ENCODE results near the gene SERPINE1. TPM values are rescaled to one million over a fixed set of nuclear protein-coding genes. Genes with fewer than 3 reads are reported as not detected.
A peak's percentile ranks its signal among the peaks of the same experiment; 100 is the strongest.
"Not testable (repeated sequence)": the region's sequence is repeated elsewhere in the genome, so short reads cannot be mapped to it uniquely, and the experiment has no call there.

Gene SERPINE1
- total RNA-seq, 1 donor, result 921 TPM

DNA sequence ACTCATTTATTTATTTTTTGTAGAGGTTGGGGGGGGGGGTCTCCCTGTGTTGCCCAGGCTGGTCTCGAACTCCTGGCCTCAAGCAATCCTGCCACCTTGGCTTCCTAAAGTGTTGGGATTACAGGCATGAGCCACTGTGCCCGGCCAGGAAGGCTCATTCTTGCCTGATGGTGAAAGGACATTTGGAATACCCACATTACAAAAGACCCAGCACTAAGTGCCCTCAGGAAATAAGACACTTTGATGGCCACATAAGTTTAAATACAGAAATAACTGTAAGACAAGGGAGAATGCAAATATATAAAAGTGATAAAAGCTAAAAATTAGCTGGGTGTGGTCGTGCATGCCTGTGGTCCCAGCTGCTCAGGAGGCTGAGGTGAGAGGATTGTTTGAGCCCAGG is 8.0 kb upstream of the SERPINE1 start:
- no peak for DNase-seq (ENCODE audit: low read depth)
- TF ChIP-seq CTCF (IDR thresholded peaks at IDR 0.05; ENCODE audit: insufficient read depth, low read depth, low read length), result no peak
- no peak overlapping the region for H3K4me3 ChIP-seq (ENCODE audit: low read depth, low read length)

- no peak overlapping the region for H3K4me3 ChIP-seq (ENCODE audit: low read depth, low read length)
- TF ChIP-seq CTCF (IDR thresholded peaks at IDR 0.05; ENCODE audit: insufficient read depth, low read depth, low read length), result no peak
- DNase-seq (ENCODE audit: low read depth), result no peak
These were observed 7.0 kb upstream of the SERPINE1 start for GRCh38 chr7:101119876-101120275.

DNA sequence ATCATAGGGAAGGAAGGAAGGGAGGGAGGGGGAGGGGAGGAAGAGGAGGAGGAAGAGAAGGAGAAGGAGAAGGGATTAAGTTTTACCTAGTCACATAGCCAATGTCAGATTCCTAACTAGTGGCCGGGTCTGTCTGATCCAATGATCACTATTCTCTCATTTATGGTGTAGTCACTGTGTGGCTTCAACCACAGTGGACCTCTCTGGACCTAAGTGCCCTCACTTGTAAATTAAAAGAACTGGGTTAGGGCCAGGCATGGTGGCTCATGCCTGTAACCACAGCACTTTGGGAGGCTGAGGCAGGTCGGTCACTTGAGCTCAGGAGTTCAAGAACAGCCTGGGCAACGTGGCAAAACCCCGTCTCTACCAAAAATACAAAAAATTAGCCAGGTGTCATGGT is 6.6 kb upstream of the SERPINE1 start:
- H3K4me3 ChIP-seq (ENCODE audit: low read depth, low read length), result no peak overlapping the region
- no peak for TF ChIP-seq CTCF (IDR thresholded peaks at IDR 0.05; ENCODE audit: insufficient read depth, low read depth, low read length)
- DNase-seq (ENCODE audit: low read depth), result no peak

DNA sequence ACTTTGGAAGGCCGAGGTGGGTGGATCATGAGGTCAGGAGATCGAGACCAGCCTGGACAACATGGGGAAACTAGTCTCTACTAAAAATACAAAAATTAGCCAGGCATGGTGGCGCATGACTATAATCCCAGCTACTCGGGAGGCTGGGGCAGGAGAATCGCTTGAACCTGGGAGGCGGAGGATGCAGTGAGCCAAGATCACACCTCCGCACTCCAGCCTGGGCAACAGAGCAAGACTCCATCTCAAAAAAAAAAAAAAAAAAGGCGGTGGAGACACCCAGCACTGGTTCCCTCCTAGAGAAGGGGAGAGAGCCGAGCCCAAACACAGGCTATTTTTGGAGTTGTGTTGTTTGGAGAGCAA is 5.3 kb upstream of the SERPINE1 start:
- H3K4me3 ChIP-seq (ENCODE audit: low read depth, low read length); DNase-seq (ENCODE audit: low read depth): not testable (repeated sequence)

DNA sequence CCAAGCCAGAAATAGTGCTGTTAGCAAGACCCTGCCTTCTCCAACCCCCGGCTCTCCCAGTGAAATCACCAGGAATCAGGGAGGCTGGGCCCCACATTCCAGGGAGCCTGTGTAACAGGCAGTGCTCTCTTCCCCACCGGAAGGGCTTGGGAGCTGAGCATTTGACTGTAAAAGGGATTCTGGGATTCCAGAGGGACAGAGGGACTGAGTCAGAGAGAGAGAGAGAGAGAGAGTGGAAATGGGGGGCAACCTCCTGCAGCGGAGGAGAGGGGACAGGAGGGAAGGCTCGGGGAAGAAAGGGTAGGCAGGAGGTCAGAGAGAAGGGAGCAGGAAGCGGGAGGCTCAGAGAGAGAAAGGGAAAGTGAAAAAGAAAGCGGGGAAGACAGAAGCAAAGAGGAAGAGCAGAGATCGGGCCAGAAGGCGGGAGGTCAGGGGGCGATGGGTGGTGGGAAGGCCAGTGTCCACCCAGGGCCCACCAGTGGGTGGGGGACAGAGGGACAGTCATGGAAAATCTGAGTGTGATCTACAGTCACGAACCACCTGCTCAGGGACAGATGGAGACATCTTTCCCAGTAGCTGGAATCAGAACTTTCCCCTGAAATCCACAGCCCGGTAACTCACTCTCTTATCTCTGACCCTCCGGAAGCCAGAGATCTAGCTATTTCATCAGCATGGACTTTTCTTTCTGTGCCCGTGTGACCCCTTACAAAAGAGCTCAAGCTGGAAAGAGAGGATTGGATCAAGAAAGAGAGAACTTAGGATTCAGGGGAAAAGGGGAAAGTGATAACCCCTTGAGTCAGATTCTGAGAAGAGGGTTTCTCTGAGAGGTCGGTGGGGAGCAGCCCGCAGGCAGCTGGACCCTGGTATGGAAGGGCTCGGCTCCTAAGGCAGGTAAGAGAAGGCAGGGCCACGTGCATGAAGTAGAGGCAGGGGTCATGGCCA is 4.6 kb upstream of the SERPINE1 start:
- TF ChIP-seq CTCF (IDR thresholded peaks at IDR 0.05; ENCODE audit: insufficient read depth, low read depth, low read length), result no peak
- peak overlapping the region; percentile 55 for H3K4me3 ChIP-seq (ENCODE audit: low read depth, low read length)
- DNase-seq (ENCODE audit: low read depth), result peak; percentile 96

- peak overlapping the region; percentile 55 for H3K4me3 ChIP-seq (ENCODE audit: low read depth, low read length)
- no peak for DNase-seq (ENCODE audit: low read depth)
- no peak for TF ChIP-seq CTCF (IDR thresholded peaks at IDR 0.05; ENCODE audit: insufficient read depth, low read depth, low read length)
These were observed 3.8 kb upstream of the SERPINE1 start for GRCh38 chr7:101122933-101123702.

DNA sequence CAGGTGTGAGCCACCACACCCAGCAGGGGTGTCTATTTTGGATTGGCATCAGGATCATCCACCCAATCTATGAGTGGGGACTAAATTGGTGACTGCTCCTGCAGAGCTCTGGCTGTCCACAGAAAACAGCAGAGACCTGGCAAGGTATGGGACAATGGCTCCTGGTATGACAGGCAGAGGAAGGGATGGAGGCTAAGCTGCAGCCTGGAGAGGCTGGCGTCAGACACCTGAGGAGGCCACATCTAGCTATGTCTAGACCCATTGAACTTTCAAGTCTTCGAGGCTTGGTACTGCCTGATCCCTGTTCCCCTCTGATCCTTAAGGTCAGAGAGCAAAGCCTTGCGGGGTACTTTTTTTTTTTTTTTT is 3.2 kb upstream of the SERPINE1 start:
- no peak overlapping the region for H3K4me3 ChIP-seq (ENCODE audit: low read depth, low read length)
- no peak for DNase-seq (ENCODE audit: low read depth)
- no peak for TF ChIP-seq CTCF (IDR thresholded peaks at IDR 0.05; ENCODE audit: insufficient read depth, low read depth, low read length)

All from fibroblast of villous mesenchyme (primary cell).